ENCODE data around the gene THPO.

Gene THPO

DNA sequence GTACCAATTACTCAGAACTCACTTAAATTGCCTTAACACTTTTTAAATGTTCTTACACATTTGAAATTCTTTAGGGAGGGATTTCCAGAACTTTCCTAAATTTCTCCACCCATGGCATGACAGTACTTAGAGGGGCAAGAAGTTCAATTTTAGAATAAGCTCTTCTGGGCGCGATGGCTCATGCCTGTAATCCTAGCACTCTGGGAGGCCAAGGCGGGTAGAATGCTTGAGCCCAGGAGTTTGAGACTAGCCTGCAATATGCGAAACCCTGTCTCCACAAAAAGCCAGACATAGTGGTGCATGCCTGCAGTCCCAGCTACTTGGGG is 30.0 kb downstream of the THPO start:
- TF ChIP-seq CEBPB (IDR thresholded peaks at IDR 0.05) (no peak), FOXM1 (IDR thresholded peaks at IDR 0.05; ENCODE audit: borderline replicate concordance, low read depth) (no peak), TAF1 (IDR thresholded peaks at IDR 0.05; ENCODE audit: low read depth) (no peak), ZBTB7A (IDR thresholded peaks at IDR 0.05; ENCODE audit: low read depth) (no peak), TEAD4 (IDR thresholded peaks at IDR 0.05) (no peak), EP300 (IDR thresholded peaks at IDR 0.05; ENCODE audit: borderline replicate concordance) (no peak), RAD21 (IDR thresholded peaks at IDR 0.05; ENCODE audit: low read depth) (no peak), TCF12 (IDR thresholded peaks at IDR 0.05; ENCODE audit: low read depth) (no peak), CREB1 (IDR thresholded peaks at IDR 0.05; ENCODE audit: low read depth) (no peak), NFIC (IDR thresholded peaks at IDR 0.05) (no peak), EGR1 (IDR thresholded peaks at IDR 0.05) (no peak), YY1 (IDR thresholded peaks at IDR 0.05; ENCODE audit: low read depth) (no peak)
- TF ChIP-seq, protein P1, sequence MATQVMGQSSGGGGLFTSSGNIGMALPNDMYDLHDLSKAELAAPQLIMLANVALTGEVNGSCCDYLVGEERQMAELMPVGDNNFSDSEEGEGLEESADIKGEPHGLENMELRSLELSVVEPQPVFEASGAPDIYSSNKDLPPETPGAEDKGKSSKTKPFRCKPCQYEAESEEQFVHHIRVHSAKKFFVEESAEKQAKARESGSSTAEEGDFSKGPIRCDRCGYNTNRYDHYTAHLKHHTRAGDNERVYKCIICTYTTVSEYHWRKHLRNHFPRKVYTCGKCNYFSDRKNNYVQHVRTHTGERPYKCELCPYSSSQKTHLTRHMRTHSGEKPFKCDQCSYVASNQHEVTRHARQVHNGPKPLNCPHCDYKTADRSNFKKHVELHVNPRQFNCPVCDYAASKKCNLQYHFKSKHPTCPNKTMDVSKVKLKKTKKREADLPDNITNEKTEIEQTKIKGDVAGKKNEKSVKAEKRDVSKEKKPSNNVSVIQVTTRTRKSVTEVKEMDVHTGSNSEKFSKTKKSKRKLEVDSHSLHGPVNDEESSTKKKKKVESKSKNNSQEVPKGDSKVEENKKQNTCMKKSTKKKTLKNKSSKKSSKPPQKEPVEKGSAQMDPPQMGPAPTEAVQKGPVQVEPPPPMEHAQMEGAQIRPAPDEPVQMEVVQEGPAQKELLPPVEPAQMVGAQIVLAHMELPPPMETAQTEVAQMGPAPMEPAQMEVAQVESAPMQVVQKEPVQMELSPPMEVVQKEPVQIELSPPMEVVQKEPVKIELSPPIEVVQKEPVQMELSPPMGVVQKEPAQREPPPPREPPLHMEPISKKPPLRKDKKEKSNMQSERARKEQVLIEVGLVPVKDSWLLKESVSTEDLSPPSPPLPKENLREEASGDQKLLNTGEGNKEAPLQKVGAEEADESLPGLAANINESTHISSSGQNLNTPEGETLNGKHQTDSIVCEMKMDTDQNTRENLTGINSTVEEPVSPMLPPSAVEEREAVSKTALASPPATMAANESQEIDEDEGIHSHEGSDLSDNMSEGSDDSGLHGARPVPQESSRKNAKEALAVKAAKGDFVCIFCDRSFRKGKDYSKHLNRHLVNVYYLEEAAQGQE (IDR thresholded peaks at IDR 0.05; ENCODE audit: low read depth): no peak
- TF ChIP-seq, protein P2, sequence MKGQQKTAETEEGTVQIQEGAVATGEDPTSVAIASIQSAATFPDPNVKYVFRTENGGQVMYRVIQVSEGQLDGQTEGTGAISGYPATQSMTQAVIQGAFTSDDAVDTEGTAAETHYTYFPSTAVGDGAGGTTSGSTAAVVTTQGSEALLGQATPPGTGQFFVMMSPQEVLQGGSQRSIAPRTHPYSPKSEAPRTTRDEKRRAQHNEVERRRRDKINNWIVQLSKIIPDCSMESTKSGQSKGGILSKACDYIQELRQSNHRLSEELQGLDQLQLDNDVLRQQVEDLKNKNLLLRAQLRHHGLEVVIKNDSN (IDR thresholded peaks at IDR 0.05): no peak
- TF ChIP-seq, protein P3, sequence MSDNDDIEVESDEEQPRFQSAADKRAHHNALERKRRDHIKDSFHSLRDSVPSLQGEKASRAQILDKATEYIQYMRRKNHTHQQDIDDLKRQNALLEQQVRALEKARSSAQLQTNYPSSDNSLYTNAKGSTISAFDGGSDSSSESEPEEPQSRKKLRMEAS (IDR thresholded peaks at IDR 0.05): no peak

DNA sequence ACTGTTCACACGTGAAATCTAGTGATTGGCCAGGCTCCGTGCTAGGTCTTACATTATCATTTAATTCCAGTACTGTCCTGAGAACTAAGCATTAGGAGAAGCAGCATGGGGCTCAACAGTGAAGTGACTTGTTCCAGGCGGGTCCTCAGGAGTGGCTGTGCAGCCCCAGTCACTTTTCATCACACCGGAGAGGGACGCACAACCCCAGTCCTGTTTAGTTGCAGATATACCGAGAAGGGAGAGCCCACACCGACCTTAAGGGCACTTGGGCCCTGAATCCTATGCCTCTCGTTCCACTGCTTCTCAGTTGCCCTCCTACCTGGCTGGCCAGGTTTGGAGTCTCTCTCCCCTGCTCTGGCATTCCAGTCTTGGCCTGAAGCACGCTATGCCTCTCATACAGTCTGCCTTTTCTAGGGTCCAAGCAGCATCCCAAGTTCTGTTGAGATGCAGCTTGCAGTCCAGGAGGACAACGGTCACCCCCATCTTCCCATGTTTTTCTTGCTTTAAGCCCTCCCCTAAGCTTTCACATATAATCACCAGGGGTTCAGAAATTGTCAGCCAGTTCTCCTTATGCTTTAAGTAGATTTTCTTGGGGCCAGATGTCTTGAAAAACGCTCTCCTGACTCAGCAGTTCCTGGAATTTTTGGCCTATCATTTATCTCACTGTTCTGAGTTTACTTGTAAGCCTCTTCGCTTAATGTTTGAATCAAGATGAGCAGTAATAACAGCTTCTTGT is 30.5 kb downstream of the THPO start:
- TF ChIP-seq EGR1 (IDR thresholded peaks at IDR 0.05): no peak
- no peak for TF ChIP-seq TCF12 (IDR thresholded peaks at IDR 0.05; ENCODE audit: low read depth)
- no peak for TF ChIP-seq ZBTB7A (IDR thresholded peaks at IDR 0.05; ENCODE audit: low read depth)
- TF ChIP-seq, protein P3 (IDR thresholded peaks at IDR 0.05): no peak
- TF ChIP-seq, protein P1 (IDR thresholded peaks at IDR 0.05; ENCODE audit: low read depth): no peak
- TF ChIP-seq TEAD4 (IDR thresholded peaks at IDR 0.05): no peak
- TF ChIP-seq, protein P2 (IDR thresholded peaks at IDR 0.05): no peak
- no peak for TF ChIP-seq NFIC (IDR thresholded peaks at IDR 0.05)

- no peak for TF ChIP-seq TEAD4 (IDR thresholded peaks at IDR 0.05)
- TF ChIP-seq EP300 (IDR thresholded peaks at IDR 0.05; ENCODE audit: borderline replicate concordance): no peak
- no peak for TF ChIP-seq NFIC (IDR thresholded peaks at IDR 0.05)
- TF ChIP-seq TCF12 (IDR thresholded peaks at IDR 0.05; ENCODE audit: low read depth): no peak
- no peak for TF ChIP-seq RAD21 (IDR thresholded peaks at IDR 0.05; ENCODE audit: low read depth)
- no peak for TF ChIP-seq YY1 (IDR thresholded peaks at IDR 0.05; ENCODE audit: low read depth)
- TF ChIP-seq ZBTB7A (IDR thresholded peaks at IDR 0.05; ENCODE audit: low read depth): no peak
- TF ChIP-seq, protein P1 (IDR thresholded peaks at IDR 0.05; ENCODE audit: low read depth): no peak
- no peak for TF ChIP-seq CREB1 (IDR thresholded peaks at IDR 0.05; ENCODE audit: low read depth)
- TF ChIP-seq EGR1 (IDR thresholded peaks at IDR 0.05): no peak
- TF ChIP-seq FOXM1 (IDR thresholded peaks at IDR 0.05; ENCODE audit: borderline replicate concordance, low read depth): no peak
- TF ChIP-seq CEBPB (IDR thresholded peaks at IDR 0.05): no peak
Observed at GRCh38 chr3:184346480-184347190, 31.4 kb downstream of the THPO start.
